ENCODE results near the gene GGPS1.
"Not testable (repeated sequence)": the region's sequence is repeated elsewhere in the genome, so short reads cannot be mapped to it uniquely, and the experiment has no call there.

The GGPS1 gene

DNA sequence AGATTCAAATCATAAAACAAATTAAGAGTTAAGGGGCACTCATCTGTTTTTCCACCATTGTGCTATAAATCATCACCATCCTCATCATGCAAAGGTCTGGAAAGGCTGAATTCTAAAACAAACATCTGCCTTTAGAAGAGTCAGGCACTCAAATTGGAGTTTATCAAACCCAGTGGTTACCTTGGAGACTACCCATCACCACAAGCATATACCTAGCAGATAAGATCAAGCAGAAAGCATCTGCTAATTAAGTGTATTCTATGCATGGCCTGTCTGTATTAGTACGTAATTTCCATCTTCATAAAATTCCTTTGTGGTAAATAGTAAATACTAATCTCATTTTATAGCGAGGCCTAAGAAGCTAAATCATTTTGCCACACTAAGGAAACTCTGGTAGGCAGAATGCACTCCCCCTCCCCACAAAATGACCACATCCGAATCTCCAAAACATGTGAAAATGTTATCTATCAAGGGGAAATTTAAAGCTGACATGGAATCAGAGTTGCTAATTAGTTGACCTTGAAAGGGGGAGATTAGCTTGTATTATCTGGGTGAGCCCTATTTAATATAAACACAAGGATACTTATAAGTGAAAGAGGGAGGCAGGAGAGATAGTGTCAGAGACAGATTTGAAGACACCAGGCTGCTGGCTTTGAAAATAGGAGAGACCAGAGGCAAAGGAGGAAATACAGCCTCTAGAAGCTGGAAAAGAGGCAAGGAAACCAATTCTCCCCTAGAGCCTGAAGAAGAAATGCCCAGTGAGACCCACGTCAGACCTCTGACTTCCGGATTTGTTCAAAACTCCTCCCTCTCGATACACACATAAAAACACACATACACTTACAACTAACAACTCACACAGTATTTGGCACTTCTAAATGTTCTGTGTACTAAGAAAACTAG lies 23.6 kb upstream of the GGPS1 start:
- ATAC-seq, result peak; percentile 85
- no peak for DNase-seq

DNA sequence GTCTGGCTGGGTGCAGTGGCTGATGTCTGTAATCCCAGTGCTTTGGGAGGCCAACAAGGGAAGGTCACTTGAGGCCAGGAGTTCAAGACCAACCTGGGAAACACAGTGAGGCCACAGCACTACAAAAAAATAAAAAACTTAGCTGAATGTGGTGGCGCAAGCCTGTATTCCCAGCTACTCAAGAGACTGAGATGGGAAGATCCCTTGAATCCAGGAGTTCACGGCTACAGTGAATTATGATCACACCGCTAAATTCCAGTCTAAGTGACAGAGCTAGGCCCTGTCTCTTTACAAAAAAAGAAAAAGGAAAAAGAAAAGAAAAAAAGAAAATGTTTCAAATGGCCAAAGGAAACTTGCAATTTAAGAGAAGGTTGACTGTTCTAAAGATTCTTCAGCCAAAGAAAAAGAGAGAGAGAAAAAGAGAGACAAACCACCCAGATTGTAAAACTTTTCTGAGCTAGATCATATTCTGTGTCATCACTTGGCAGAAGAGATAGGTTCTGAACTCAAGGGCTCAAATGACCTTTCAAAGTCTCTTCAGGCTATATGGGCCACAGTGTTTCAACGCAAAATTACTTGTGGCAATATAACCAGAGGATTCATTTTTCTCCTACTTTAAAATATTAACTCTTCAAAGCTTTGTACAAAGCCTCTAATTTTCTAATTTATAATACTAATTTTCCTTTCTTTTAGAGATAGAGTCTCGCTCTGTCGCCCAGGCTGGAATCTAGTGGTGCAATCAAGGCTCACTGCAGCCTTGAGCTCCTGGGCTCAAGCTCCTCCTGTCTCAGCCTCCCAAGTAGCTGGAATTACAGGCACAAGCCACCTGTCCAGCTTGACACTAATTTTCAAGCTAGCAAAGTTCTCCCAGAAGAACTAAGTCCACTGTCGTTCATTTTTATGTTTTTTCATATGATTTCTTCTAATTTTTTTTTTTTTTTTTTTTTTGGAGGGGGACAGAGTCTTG lies 20.9 kb upstream of the GGPS1 start:
- no peak for DNase-seq
- no peak for ATAC-seq

DNA sequence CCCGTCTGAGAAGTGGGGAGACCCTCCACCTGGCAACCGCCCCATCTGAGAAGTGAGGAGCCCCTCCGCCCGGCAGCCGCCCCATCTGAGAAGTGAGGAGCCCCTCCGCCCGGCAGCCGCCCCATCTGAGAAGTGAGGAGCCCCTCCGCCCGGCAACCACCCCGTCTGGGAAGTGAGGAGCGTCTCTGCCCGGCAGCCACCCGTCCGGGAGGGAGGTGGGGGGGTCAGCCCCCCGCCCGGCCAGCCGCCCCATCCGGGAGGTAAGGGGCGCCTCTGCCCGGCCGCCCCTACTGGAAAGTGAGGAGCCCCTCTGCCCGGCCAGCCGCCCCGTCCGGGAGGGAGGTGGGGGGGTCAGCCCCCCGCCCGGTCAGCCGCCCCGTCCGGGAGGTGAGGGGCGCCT lies 19.2 kb upstream of the GGPS1 start:
- ATAC-seq, DNase-seq: not testable (repeated sequence)

DNA sequence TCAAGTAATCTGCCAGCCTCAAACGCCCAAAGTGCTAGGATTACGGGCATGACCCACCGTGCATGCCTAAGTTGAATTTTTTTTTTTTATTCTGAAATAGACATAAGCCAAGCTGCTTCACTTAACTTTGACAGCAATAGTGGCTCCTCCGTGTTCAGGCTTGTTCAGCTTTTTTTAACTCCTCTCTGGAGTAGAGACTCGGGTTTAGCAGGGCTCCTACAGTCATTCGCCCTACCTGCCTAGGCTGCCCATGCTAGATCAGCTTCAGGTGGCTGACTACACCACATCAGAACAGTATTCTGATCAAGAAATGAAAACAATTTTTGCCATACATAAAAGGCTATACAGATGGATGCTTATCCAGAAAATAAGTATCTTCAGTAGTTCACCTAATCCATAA lies 15.1 kb upstream of the GGPS1 start:
- no peak for DNase-seq
- ATAC-seq, result no peak

DNA sequence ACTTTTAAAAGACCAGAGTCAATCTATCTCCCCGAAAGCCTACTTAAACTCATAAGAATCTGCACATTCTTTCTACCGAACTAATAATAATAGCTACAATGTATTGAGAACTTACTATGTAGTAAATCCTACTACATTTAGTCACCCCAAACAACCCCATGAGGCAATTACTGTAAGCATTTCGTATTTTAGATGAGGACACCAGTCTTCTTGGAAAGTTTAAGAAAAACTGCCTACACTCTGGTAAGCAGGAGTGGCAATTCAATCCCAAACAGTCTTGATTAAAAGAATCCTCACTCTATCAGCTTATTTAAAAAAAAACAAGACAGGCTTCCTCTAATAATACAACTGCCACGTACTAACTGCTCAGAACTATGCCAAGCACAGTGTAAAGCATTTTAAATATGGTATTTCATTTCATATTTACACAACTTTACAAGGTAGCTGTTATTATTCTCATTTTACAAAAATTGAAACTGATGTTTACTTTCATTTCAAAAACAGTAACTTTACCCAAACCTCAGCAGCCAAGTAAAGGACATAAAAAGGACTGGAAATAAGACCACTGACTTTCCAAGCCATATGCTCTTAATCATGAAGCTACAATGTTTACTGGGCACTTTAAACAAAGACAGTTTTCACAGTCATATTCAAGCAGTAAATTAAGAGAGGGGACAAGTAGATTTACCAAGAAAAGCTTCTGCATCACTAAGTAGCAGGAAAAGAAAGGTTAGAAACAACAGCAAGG lies 14.3 kb upstream of the GGPS1 start:
- no peak for ATAC-seq
- no peak for DNase-seq

DNA sequence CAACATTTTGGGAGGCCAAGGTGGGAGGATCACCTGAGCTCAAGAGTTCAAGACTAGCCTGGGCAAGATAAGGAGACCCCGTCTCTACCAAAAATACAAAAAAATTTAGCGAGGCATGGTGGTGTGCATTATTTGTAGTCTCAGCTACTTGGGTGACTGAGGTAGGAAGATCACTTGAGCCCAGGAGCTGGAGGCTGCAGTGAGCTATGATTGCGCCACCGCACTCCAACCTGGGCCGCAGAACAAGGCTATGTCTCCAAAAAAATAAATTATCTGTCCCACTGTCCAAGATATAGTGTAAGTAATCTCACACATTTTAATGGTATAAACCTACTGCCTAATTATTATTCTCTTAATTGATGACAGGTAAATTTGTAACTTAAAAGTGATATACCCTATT lies 13.2 kb upstream of the GGPS1 start:
- no peak for DNase-seq
- no peak for ATAC-seq

DNA sequence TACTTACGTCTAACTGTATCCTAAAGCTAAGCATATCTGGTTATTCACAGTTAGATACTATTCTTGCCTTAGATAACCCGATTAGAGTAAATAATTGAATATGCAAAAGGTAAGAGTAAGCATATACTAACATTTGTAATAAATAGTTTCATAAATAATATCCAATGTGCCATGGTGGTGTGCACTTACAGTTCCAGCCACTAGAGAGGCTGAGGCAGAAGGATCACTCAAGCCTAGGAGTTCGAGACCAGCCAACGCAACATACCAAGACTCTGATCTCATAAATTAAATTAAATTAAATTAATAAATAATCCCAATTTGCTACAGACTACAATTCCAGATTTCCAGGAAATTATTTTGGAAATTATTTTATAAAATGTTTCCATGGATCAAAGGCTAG lies 12.6 kb upstream of the GGPS1 start:
- ATAC-seq (no peak), DNase-seq (no peak)

DNA sequence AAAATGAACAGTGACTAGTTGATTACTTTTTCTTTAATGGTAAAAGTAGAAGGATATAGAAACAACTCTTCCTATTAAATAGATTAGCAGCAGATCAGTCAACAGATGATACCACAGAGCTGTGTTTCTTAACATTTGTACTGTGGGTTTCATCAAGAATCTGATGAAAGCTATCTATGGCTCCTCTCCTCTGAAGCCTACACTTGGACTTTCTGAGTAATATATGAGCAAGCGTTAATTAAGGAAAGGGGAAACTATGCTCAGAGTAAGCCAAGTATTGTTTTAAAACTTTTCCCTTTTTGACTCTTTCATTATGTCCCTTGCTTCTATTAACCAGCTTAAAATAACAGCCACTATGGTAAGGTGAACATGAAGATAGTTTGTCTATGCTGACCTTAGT lies 11.2 kb upstream of the GGPS1 start:
- DNase-seq (no peak), ATAC-seq (peak; percentile 89)

DNA sequence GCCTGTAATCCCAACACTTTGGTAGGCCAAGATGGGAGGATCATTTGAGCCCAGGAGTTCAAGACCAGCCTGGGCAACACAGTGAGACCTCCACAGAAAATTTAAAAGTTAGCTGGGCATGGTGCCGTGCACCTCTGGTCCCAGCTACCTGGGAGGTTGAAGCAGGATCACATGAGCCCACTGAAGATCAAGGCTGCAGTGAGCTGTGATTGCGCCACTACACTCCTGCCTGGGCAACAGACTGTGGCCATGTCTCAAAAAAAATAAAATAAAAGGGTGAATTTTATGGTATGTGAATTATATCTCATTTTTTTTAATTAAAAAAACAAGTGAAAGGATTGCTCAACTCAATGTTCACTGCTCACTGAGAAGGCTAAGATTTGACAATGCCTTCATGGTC lies 9.1 kb upstream of the GGPS1 start:
- no peak for ATAC-seq
- DNase-seq, result no peak

DNA sequence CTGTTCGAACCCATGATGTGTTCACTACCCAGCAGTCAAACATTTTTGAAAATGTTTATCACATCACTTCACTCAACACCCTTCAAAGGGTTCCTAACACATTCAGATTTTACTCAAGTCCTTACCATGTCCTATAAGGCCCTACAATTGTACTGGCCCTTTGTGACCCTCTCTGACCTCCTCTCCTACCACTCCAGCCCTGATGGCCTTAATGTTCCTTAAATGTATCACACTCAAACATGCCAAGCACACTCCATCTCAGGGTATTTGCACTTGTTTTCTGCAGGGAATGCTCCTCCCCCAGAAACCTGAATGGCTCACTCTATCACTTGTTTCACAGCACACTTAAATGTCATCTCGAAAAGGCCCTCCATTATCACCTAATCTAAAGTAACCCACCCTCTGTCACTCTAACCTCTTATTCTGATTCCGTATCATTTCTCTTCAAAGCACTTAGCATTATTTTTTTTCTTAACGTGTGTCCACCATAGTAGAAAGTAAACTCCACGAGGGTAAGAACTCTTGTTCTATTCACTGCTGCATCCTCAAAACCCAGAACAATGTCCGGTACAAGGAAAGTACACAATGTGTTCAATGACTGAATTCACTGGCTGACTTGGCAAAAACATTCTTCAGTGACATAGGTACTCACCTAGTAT lies 7.7 kb upstream of the GGPS1 start:
- DNase-seq (no peak), ATAC-seq (no peak)

DNA sequence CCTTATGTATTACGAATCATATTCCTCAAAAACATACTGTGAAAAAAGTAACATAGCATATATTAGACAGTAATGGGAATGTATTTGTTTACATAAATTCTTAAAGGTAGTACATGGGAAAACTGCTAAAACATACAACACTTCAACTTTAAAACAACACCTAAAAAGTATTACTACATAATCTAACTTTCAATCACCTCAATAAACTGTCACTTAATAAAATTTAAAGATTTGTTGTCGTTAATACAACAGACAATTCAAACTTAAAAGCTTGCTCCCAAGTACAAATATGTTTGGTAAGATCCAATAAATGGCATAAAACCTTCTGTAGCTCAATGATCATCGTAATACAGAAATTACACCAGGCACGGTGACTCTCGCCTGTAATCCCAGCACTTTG lies 4.1 kb upstream of the GGPS1 start:
- ATAC-seq, result no peak
- no peak for DNase-seq

DNA sequence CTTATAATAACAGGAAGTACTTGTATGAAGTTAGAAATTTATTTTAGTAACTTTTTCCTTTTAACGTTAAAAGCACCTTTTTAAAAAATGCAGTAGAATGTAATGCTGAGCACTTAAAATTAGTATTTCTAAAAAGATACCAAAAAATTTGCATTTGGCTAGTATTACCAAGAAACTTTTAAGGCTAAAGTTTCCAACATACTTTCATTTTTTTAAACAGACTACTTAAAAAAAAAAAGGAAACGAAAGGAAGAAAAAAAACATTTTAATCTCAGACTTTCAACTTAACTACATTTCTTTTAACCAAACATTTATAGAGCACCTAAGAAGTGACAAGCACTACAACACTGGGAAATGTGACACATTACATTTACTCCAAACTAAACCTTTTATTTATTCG lies 3.2 kb upstream of the GGPS1 start:
- DNase-seq (no peak), ATAC-seq (no peak)

DNA sequence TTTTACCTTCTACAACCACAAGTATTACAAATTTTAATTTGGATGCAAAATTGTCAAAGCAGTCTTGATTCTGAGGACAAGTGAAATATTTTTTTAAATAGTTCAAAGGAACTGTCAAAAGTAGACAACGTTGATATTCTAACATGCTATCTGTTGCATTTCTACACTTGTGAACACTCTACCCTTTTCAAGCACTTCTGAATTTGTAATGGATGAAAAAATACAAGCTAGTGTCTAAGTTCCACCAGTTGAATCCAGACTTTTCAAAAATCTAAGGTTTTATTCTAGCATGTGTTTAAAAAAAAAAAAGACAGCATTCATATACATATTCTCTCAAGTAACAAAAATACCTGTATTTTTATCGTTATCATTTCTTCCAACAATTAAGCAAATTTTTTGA lies 2.5 kb upstream of the GGPS1 start:
- no peak for ATAC-seq
- no peak for DNase-seq

DNA sequence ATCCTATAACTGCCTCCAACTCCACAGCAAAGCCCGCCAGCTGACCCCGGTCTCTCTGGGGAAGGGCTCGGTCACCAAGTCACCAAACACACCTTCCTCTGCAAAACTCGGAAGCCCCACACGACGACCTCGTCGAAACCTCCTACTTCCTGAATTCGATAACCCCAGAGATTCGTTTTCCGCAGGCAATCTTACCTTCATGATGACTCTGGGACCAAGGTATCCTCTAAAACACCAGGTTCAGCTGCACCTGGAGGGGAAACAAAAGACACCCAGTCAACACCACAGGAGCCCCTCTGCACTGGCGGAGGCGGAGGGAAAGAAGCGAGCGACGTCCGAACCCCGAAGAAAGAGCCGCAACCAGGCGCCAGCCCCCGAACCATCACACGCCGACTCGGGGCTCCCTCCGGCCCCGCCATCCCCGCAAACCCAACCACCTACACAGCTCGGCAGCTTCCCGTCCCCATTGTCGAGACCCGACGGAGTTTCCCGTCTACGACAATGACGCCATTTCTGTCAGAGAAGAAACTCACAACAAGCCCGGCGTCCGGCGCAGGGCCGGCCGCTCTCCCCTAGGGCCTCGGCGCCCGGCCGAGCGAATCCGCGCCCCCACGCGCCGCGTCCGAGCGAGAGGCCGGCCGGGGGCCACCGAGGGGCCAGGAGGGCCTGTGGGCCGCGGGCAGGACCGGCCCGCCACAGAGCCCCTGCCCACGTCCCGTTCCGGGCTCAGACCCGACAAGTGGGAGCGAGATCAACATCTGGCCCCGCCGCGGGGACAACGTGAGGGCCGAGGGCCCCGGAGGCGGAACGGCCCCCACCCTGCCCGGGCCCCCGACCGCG lies 1.4 kb upstream of the GGPS1 start:
- DNase-seq, result peak; percentile 69
- peak; percentile 2 for ATAC-seq

DNA sequence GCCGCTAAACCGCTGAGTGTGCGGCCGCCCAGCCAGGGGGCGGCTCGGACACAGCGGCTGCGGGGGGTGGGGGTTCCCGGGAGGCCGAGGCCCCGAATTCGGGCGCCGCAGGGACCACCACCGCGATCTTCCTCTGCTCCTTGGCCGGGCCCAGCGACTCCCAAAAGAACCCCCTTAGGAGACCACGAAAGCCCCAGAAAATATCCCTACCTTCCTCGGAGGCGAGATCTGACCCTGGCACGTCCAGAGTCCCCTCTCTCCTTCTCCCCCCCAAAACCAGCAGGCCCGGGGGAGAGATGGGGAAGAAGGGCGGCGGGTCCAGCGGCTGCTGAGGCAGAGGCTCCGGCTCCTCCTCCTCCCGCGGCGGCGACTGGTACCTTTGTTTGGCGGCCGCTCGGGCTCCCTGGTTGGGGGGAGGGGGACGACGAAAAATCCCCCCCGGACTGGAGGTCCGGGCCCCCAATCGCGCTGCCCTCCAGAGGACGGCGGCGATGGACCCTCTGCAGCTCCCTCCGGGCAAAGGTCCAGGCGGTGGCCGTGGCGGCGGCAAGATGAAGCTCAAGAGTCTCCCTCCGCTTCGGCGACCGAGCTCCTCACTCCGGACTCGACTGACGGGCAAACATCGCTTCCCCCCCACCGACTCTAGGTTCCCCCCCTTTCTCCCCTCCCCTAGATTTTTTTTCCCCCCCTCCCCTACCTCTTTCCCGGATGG lies 655 bp upstream of the GGPS1 start, which contains the start of gene ARID4B:
Gene ARID4B, minus strand, starts transcription at position 621 of the 712 bp plus-strand sequence. CDS start 1,260 bp downstream, outside the sequence.
- DNase-seq (peak; percentile 72), ATAC-seq (no peak)

DNA sequence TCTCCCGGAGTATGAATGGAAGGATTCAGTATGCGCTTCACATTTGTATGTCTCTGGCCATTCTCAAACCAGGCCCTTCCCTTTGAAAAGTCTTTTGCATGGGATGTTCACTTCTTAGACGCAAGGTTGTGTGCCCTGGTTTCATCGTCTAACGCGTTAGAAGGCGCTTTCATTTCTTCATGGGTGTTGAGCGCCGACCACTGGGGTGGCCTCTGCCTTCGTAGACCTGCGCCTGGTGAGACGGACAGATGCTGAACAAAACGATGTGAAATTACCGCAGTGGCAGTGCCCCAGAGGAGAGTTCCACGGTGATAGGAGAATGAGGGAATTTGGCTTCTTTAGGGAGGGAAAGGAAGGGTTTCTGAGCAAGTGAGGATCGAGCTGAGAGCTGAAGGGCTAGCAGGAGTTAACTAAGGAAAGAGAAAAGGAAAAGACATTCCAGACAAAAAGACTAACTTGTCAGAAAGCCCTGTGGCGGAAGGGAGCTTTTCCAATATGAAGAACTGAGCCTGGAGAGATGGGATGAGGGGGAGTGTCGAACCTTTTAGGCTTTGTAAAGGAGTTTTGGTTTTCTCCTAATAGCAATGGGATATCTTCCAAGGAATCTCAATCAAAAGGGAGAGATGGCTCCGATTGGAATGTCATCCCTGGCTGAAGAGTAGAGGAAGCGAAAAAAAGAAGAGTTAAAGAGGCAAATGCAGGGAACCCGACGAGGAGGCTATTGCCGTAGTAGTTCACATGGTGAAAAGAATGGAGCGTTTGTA lies 951 bp downstream of the GGPS1 start:
- DNase-seq (peak; percentile 57), ATAC-seq (peak; percentile 21)

DNA sequence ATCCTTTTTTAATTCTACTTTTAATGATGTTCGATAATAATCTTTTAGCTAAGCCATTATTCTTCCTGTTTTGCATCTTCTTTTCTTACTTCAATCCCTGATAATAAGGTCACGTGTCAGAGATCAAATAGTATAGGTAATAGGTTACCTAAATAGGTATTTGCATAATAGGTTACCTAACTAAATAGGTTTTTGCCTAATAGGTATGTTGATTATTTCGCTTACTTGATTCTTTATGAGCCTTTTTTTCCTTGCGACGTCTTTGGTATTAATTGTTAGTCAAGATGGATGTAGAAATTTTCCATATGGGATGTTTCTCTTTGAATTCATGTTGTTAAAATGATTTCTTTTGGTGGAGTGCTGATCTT lies 2.5 kb downstream of the GGPS1 start:
- ATAC-seq (no peak), DNase-seq (no peak)

DNA sequence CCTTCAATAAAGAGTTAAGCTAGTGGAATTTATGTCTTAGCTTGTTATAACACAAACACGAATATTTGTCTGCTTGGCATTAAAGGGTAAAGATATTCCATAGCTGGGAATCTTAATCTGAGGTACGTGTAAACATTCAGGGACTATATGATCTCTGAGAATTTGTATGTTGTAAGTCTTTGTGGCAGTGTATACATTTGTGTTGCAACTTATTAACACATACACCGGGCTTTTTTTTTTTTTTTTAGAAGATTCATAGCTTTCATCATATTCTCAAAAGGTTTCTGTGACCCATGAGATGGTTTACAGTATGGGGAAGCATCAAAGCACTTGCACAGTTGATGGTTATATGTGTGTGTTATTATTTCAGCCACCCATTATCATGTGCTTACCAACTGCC lies 3.0 kb downstream of the GGPS1 start:
- ATAC-seq (no peak), DNase-seq (no peak)

DNA sequence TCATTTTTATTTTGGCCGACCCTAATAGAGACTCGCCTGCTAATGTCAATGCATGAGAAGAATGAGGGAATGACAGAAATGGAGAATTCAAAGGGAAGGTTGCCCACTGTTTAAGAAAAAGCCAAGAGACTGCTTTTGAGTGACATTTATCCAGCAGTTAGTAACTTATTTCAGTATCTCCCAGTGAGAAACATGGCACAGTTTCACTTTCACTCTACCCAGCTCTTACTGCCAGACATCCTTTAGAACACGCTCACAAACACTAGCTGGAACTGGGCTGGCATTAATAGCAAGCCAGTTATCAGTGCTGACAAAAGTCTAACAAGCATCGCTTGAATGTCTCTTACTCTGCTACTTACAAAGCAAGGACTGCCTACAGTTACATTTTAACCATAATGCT lies 8.5 kb downstream of the GGPS1 start:
- DNase-seq (no peak), ATAC-seq (peak; percentile 92)
